Renal cortex interstitium (tissue), 11 donors: Measurements from ENCODE around the gene PDLIM1. TPM values are rescaled to one million over a fixed set of nuclear protein-coding genes. Genes with fewer than 3 reads are reported as not detected.
A peak's percentile ranks its signal among the peaks of the same experiment; 100 is the strongest.
"Not testable (repeated sequence)": the region's sequence is repeated elsewhere in the genome, so short reads cannot be mapped to it uniquely, and the experiment has no call there.

Experiments used
- DNase-seq, 11 donors: peaks; one replicate each; pipeline ENCODE4 v3.0.0-alpha.2; 2013; ENCODE audit warnings: low read depth in 9 of 11, low spot score in 4 of 11; ENCODE audit errors: extremely low read depth in 1 of 11
- polyA plus RNA-seq, 3 donors: library from polyadenylated mRNA; unstranded; fragments of 120-200 nt; gene quantifications; one replicate each; pipeline ENCODE4 v1.2.1, GENCODE V29; 2013; ENCODE audit not compliant: insufficient read length in 3 of 3

The PDLIM1 gene
- polyA plus RNA-seq, 3 donors: 77.3 to 95.6 (median 89.1) TPM

GRCh38 chr10:95253007-95253406 is 37.8 kb downstream of the PDLIM1 start:
- no peak for DNase-seq

GRCh38 chr10:95250856-95251255 is 39.9 kb downstream of the PDLIM1 start:
- no peak for DNase-seq

GRCh38 chr10:95249467-95249866 is 41.3 kb downstream of the PDLIM1 start:
- DNase-seq: no peak

- no peak for DNase-seq
Measured at GRCh38 chr10:95248989-95249388, 41.8 kb downstream of the PDLIM1 start.

- no peak for DNase-seq
Measured at GRCh38 chr10:95247881-95248583, 42.8 kb downstream of the PDLIM1 start.

- no peak for DNase-seq
Measured at GRCh38 chr10:95247200-95247880, 43.5 kb downstream of the PDLIM1 start.

- peak in 9 of 11 donors; percentile 52 to 69 (median 59) for DNase-seq
Measured at GRCh38 chr10:95246582-95247051, 44.2 kb downstream of the PDLIM1 start.

- no peak for DNase-seq
Measured at GRCh38 chr10:95245425-95246055, 45.3 kb downstream of the PDLIM1 start.

- no peak for DNase-seq
Measured at GRCh38 chr10:95244152-95244551, 46.7 kb downstream of the PDLIM1 start.

- DNase-seq: no peak
Measured at GRCh38 chr10:95243318-95243617, 47.5 kb downstream of the PDLIM1 start.

GRCh38 chr10:95242581-95243317 is 48.1 kb downstream of the PDLIM1 start:
- peak in 1 of 11 donors; percentile 28 for DNase-seq

- no peak for DNase-seq
Measured at GRCh38 chr10:95241533-95241932, 49.3 kb downstream of the PDLIM1 start.

GRCh38 chr10:95240811-95241210 is 50.0 kb downstream of the PDLIM1 start:
- no peak for DNase-seq

GRCh38 chr10:95240096-95240495 is 50.7 kb downstream of the PDLIM1 start:
- DNase-seq: not testable (repeated sequence)

GRCh38 chr10:95237376-95238170 is 53.2 kb downstream of the PDLIM1 start:
- no peak for DNase-seq

GRCh38 chr10:95236068-95236903 is 54.5 kb downstream of the PDLIM1 start:
- no peak for DNase-seq

GRCh38 chr10:95235676-95236067 is 55.1 kb downstream of the PDLIM1 start:
- no peak for DNase-seq

GRCh38 chr10:95234951-95235350 is 55.9 kb downstream of the PDLIM1 start:
- DNase-seq: no peak
